Psoas muscle (tissue), 8 donors: ENCODE results near the gene MTUS2. TPM values are rescaled to one million over a fixed set of nuclear protein-coding genes. Genes with fewer than 3 reads are reported as not detected.
"Not testable (repeated sequence)": the region's sequence is repeated elsewhere in the genome, so short reads cannot be mapped to it uniquely, and the experiment has no call there.

Experiments used
- ATAC-seq, 4 donors: fragments of 200-7000 bp; cut with Tn5 transposase; one replicate each; pipeline ENCODE4 v1.9.1; 2020; ENCODE audit warnings: moderate library complexity in 3 of 4, mild to moderate bottlenecking in 2 of 4
- DNase-seq, 2 donors: peaks; one replicate each; pipeline ENCODE4 v3.0.0-alpha.2; 2020
- H3K27ac ChIP-seq: fragments of 200-600 bp; one replicate; pipeline ENCODE4 v1.8.0; 2022
- H3K27me3 ChIP-seq, 3 donors: fragments of 200-600 bp in 1 of 3; one replicate each; pipeline versions ENCODE4 v1.6.1 to v1.8.0; 2013 to 2022; ENCODE audit warnings: low read length in 2 of 3, mild to moderate bottlenecking in 2 of 3, moderate library complexity in 1 of 3; ENCODE audit not compliant: insufficient read depth in 3 of 3
- H3K36me3 ChIP-seq, 2 donors: fragments of 200-600 bp in 1 of 2; one replicate each; pipeline versions ENCODE4 v1.6.1 to v1.8.0; 2013 to 2022; ENCODE audit warnings: low read depth in 1 of 2, mild to moderate bottlenecking in 1 of 2, moderate library complexity in 1 of 2; ENCODE audit not compliant: insufficient read depth in 1 of 2
- H3K4me1 ChIP-seq: fragments of 200-600 bp; one replicate; pipeline ENCODE4 v1.8.0; 2022
- H3K4me3 ChIP-seq: fragments of 200-600 bp; one replicate; pipeline ENCODE4 v1.8.0; 2022; ENCODE audit warnings: mild to moderate bottlenecking
- H3K9me3 ChIP-seq: fragments of 200-600 bp; one replicate; pipeline ENCODE4 v1.8.0; 2022
- CTCF ChIP-seq: fragments of 200-600 bp; IDR thresholded peaks from one replicate; pipeline ENCODE4 v1.8.0; 2022; ENCODE audit warnings: antibody characterized with exemption
- WGBS, 3 donors: extraction: QIAGEN DNeasy Blood & Tissue Kit; methylation state at CpG; one replicate each; pipeline versions ENCODE4 v1.1.6 to v1.1.7; 2013; 5-methylcytosine and 5-hydroxymethylcytosine counted together
- intact Hi-C, 2 donors: fragments of 100-400 bp; cut with DNase I; formaldehyde crosslinking; loops; one replicate each; pipeline versions ENCODE4 v1.11.0 to v1.14.2; 2022
- polyA plus RNA-seq, 3 donors: library from polyadenylated mRNA; stranded (reverse); fragments of 200-250 nt; gene quantifications; one replicate each; pipeline ENCODE4 v1.2.3, GENCODE V29; 2013
- total RNA-seq, 4 donors: library from RNA; stranded (reverse); fragmentation: NEBNext Ultra II Directional in 2 of 4; extraction: Animal tissue kit (Norgen Biotek cat#: 25700) in 2 of 4; gene quantifications; one replicate each; pipeline versions ENCODE4 v1.2.1 to v1.2.4, GENCODE V29; 2021 to 2023
- donor health status: healthy with polysubstance abuse.
- donor health status: DM: no; HTN: no; CAD: no; lungs with moderate emphysema.
- donor health status: Bipolar disorder and iron deficiency.
- donor health status: healthy.
- donor health status: DM: yes; HTN: yes; CAD: no.
- donor health status: DM: no; HTN: no; CAD: no.
- donor health status: DM: no; HTN: no; CAD: no.
- donor health status: DM: yes; HTN: yes; CAD: no.

MTUS2 gene
- total and polyA plus RNA-seq, 7 donors, result 0.03 to 0.79 (median 0.14) TPM; not detected in 2

GRCh38 chr13:28978574-28978973, 158.4 kb downstream of the MTUS2 start:
- H3K27ac ChIP-seq, result no peak overlapping the region
- H3K36me3 ChIP-seq, result no peaks in the 10 kb centered on the region
- H3K27me3 ChIP-seq, result peaks cover 0 to 4% (median 0%) of the 10 kb centered on the region in 3 donors
- H3K4me3 ChIP-seq, result no peak overlapping the region
- intact Hi-C loops, result no loop called here
- ATAC-seq, result no peak
- 82 to 98% (median 92%) methylated on average over 3 of the region's 3 CpGs for WGBS, 3 donors
- no peak for TF ChIP-seq CTCF
- no peaks in the 10 kb centered on the region for H3K4me1 ChIP-seq
- H3K9me3 ChIP-seq, result no peaks in the 10 kb centered on the region
- no peak for DNase-seq

- intact Hi-C loops, result no loop called here
- WGBS, 3 donors, result 87 to 94% (median 90%) methylated on average over 9 of the region's 9 CpGs
- no peaks in the 10 kb centered on the region for H3K9me3 ChIP-seq
- ATAC-seq (no peak), DNase-seq (no peak)
- H3K27ac ChIP-seq, result no peak overlapping the region
- H3K4me3 ChIP-seq, result no peak overlapping the region
- no peak for TF ChIP-seq CTCF
- H3K27me3 ChIP-seq, result peaks cover 0 to 4% (median 0%) of the 10 kb centered on the region in 3 donors
- H3K4me1 ChIP-seq, result no peaks in the 10 kb centered on the region
- no peaks in the 10 kb centered on the region for H3K36me3 ChIP-seq
These were observed 161.4 kb downstream of the MTUS2 start for GRCh38 chr13:28981530-28981929.

GRCh38 chr13:28983641-28984040, 163.5 kb downstream of the MTUS2 start:
- Histone ChIP-seq H3K36me3 (no peaks in the 10 kb centered on the region), H3K4me3 (no peak overlapping the region), H3K4me1 (no peaks in the 10 kb centered on the region), H3K27me3 (peaks cover 0 to 4% (median 0%) of the 10 kb centered on the region in 3 donors), H3K9me3 (no peaks in the 10 kb centered on the region), H3K27ac (no peak overlapping the region)
- 35 to 49% (median 38%) methylated on average over 3 of the region's 3 CpGs for WGBS, 3 donors
- DNase-seq, result no peak
- no peak for TF ChIP-seq CTCF
- no peak for ATAC-seq
- intact Hi-C loops, result no loop called here

GRCh38 chr13:28984326-28984725, 164.2 kb downstream of the MTUS2 start:
- WGBS, 3 donors, result 72 to 84% (median 73%) methylated on average over 8 of the region's 8 CpGs
- ATAC-seq (no peak), DNase-seq (no peak)
- Histone ChIP-seq H3K4me3 (no peak overlapping the region), H3K4me1 (no peaks in the 10 kb centered on the region), H3K36me3 (no peaks in the 10 kb centered on the region), H3K27me3 (peaks cover 0 to 4% (median 0%) of the 10 kb centered on the region in 3 donors), H3K9me3 (no peaks in the 10 kb centered on the region), H3K27ac (no peak overlapping the region)
- intact Hi-C loops, result no loop called here
- TF ChIP-seq CTCF, result no peak

- DNase-seq (no peak), ATAC-seq (no peak)
- no peaks in the 10 kb centered on the region for H3K9me3 ChIP-seq
- intact Hi-C loops, result no loop called here
- peaks cover 0 to 4% (median 0%) of the 10 kb centered on the region in 3 donors for H3K27me3 ChIP-seq
- H3K36me3 ChIP-seq, result no peaks in the 10 kb centered on the region
- WGBS, 3 donors, result 85 to 89% (median 88%) methylated on average over 1 of the region's 1 CpG
- H3K4me1 ChIP-seq, result no peaks in the 10 kb centered on the region
- H3K27ac ChIP-seq, result no peak overlapping the region
- no peak for TF ChIP-seq CTCF
- H3K4me3 ChIP-seq, result no peak overlapping the region
These were observed 164.7 kb downstream of the MTUS2 start for GRCh38 chr13:28984825-28985224.

- 53 to 79% (median 70%) methylated on average over 3 of the region's 3 CpGs for WGBS, 3 donors
- H3K36me3 ChIP-seq, ATAC-seq, H3K9me3 ChIP-seq, H3K27ac ChIP-seq, H3K4me3 ChIP-seq, H3K4me1 ChIP-seq, intact Hi-C loops, DNase-seq, H3K27me3 ChIP-seq: not testable (repeated sequence)
These were observed 170.2 kb downstream of the MTUS2 start for GRCh38 chr13:28990378-28990777.
